Heart right ventricle (tissue), 16 donors: ENCODE measurements around the gene SUGCT. TPM values are rescaled to one million over a fixed set of nuclear protein-coding genes. Genes with fewer than 3 reads are reported as not detected.

Experiments
- ATAC-seq, 8 donors: fragments of 200-7000 bp; cut with Tn5 transposase; one replicate each; pipeline ENCODE4 v1.9.1; 2020; ENCODE audit warnings: mild to moderate bottlenecking in 8 of 8, moderate library complexity in 8 of 8, moderate number of reproducible peaks in 1 of 8
- DNase-seq, 2 donors: peaks; one replicate each; pipeline ENCODE4 v3.0.0-alpha.2; 2020
- H3K27ac ChIP-seq, 10 donors: fragments of 200-600 bp; sonication (generic) in 2 of 10; one replicate each; pipeline versions ENCODE4 v1.5.0 to v1.8.0; 2020 to 2022; ENCODE audit warnings: mild to moderate bottlenecking in 3 of 10
- H3K27me3 ChIP-seq, 7 donors: fragments of 200-600 bp; one replicate each; pipeline ENCODE4 v1.8.0; 2021 to 2022; ENCODE audit warnings: mild to moderate bottlenecking in 2 of 7
- H3K36me3 ChIP-seq, 9 donors: fragments of 200-600 bp; sonication (generic) in 1 of 9; one replicate each; pipeline versions ENCODE4 v1.5.0 to v1.8.0; 2020 to 2022; ENCODE audit warnings: mild to moderate bottlenecking in 2 of 9
- H3K4me1 ChIP-seq, 9 donors: fragments of 200-600 bp; sonication (generic) in 1 of 9; one replicate each; pipeline versions ENCODE4 v1.5.0 to v1.8.0; 2020 to 2022; ENCODE audit warnings: mild to moderate bottlenecking in 4 of 9
- H3K4me3 ChIP-seq, 10 donors: fragments of 200-600 bp; sonication (generic) in 2 of 10; one replicate each; pipeline versions ENCODE4 v1.5.0 to v1.8.0; 2020 to 2022; ENCODE audit warnings: mild to moderate bottlenecking in 7 of 10, moderate library complexity in 2 of 10
- H3K9me3 ChIP-seq, 11 donors: fragments of 200-600 bp in 10 of 11; sonication (generic) in 2 of 11; one replicate each; pipeline versions ENCODE4 v1.5.0 to v1.8.0; 2013 to 2022; ENCODE audit warnings: mild to moderate bottlenecking in 2 of 11, control low read depth in 1 of 11, moderate library complexity in 1 of 11
- CTCF ChIP-seq, 9 donors: fragments of 200-600 bp; sonication (generic) in 2 of 9; IDR thresholded peaks; one replicate each; pipeline versions ENCODE4 v1.5.0 to v1.8.0; 2021 to 2022; ENCODE audit warnings: antibody characterized with exemption in 9 of 9, mild to moderate bottlenecking in 5 of 9, moderate library complexity in 1 of 9
- WGBS, 2 donors: extraction: QIAGEN DNeasy Blood & Tissue Kit; methylation state at CpG; one replicate each; pipeline ENCODE4 v1.1.7; 2013; ENCODE audit warnings: inconsistent platforms in 1 of 2; 5-methylcytosine and 5-hydroxymethylcytosine counted together
- intact Hi-C, 10 donors: fragments of 100-400 bp; cut with DNase I; formaldehyde crosslinking; loops; one replicate each; pipeline versions ENCODE4 v1.11.1 to v1.14.2; 2022
- polyA plus RNA-seq, 2 donors: library from polyadenylated mRNA; stranded (reverse); fragments of 200-250 nt; gene quantifications; one replicate each; pipeline ENCODE4 v1.2.3, GENCODE V29; 2013
- total RNA-seq, 10 donors: library from RNA; stranded (reverse); fragmentation: NEBNext Ultra II Directional in 3 of 10; extraction: Animal tissue kit (Norgen Biotek cat#: 25700) in 3 of 10; gene quantifications; one replicate each; pipeline versions ENCODE4 v1.2.1 to v1.2.4, GENCODE V29; 2021 to 2023
- donor health status: Arrhythmogenic right ventricular cardiomyopathy.
- donor health status: ischemic (EF 13 %, LVEDD 7.1; RV severe dilation, severe dysfunction).
- donor health status: healthy with polysubstance abuse.
- donor health status: DM: no; HTN: yes; CAD: no.
- donor health status: DM: no; HTN: no; CAD: no.
- donor health status: ischemic (EF 25% LVEDD 6.9; RV normal size, moderate dysfunction).
- donor health status: ischemic (EF 25% LVEDD 5.7; RV mildly dilated, moderate dysfunction).
- donor health status: healthy.
- donor health status: DM: yes; HTN: yes; CAD: no.
- donor health status: Ischemic cardiomyopathy.
- donor health status: ischemic (EF 35%, LVEDD 5.7; RV mildly dilated, moderate dysfunction).
- donor health status: nonischemic (EF 11% LVEDD 7.7; RV severe dilation, severe dysfunction).
- donor health status: DM: yes; HTN: yes; CAD: no.
- donor health status: PGD.
- donor health status: ischemic (EF 29% LVEDD 5.4; RV normal size, mild dysfunction).
- donor health status: nonischemic (EF 23%, LVEDD 6.1; RV moderate dilation, normal function).

Gene SUGCT
- total and polyA plus RNA-seq, 12 donors = 1.2 to 8.1 (median 6.1) TPM

- ATAC-seq (no peak), DNase-seq (no peak)
- no peaks in the 10 kb centered on the region for H3K36me3 ChIP-seq
- H3K27me3 ChIP-seq = no peaks in the 10 kb centered on the region
- no peaks in the 10 kb centered on the region for H3K4me1 ChIP-seq
- H3K9me3 ChIP-seq = no peaks in the 10 kb centered on the region
- H3K27ac ChIP-seq = no peak overlapping the region
- WGBS, 2 donors = 72 to 75% methylated on average over 3 of the region's 3 CpGs
- intact Hi-C loops = no loop called here
- TF ChIP-seq CTCF (IDR thresholded peaks at IDR 0.05) = no peak
- H3K4me3 ChIP-seq = no peak overlapping the region
Measured at GRCh38 chr7:40316176-40316575, 181.4 kb downstream of the SUGCT start.

- no peak for TF ChIP-seq CTCF (IDR thresholded peaks at IDR 0.05)
- Histone ChIP-seq H3K36me3 (no peaks in the 10 kb centered on the region), H3K9me3 (no peaks in the 10 kb centered on the region), H3K27me3 (no peaks in the 10 kb centered on the region), H3K4me1 (peaks cover 0 to 4% (median 0%) of the 10 kb centered on the region in 9 donors), H3K27ac (no peak overlapping the region), H3K4me3 (no peak overlapping the region)
- no peak for DNase-seq
- intact Hi-C loops = loop anchor here in 8 of 10 donors (5.0 to 10.0 kb wide), 7 partner anchors 277 to 1400 kb away; partner anchors contain the start of gene INHBA (in 1 of the 8)
- ATAC-seq = no peak
Measured at GRCh38 chr7:40324914-40325313, 190.1 kb downstream of the SUGCT start.

GRCh38 chr7:40327113-40327512 lies 192.3 kb downstream of the SUGCT start:
- H3K27me3 ChIP-seq = no peaks in the 10 kb centered on the region
- H3K9me3 ChIP-seq = no peaks in the 10 kb centered on the region
- H3K4me1 ChIP-seq = peaks cover 0 to 4% (median 0%) of the 10 kb centered on the region in 9 donors
- DNase-seq (no peak), ATAC-seq (no peak)
- no peak overlapping the region for H3K27ac ChIP-seq
- intact Hi-C loops = loop anchor here in 8 of 10 donors (5.0 to 10.0 kb wide), 7 partner anchors 275 to 1398 kb away; partner anchors contain the start of gene INHBA (in 1 of the 8)
- no peak overlapping the region for H3K4me3 ChIP-seq
- no peak for TF ChIP-seq CTCF (IDR thresholded peaks at IDR 0.05)
- WGBS, 2 donors = 93 to 94% methylated on average over 2 of the region's 2 CpGs
- H3K36me3 ChIP-seq = no peaks in the 10 kb centered on the region

- Histone ChIP-seq H3K9me3 (no peaks in the 10 kb centered on the region), H3K27ac (no peak overlapping the region), H3K27me3 (no peaks in the 10 kb centered on the region), H3K36me3 (no peaks in the 10 kb centered on the region), H3K4me3 (no peak overlapping the region), H3K4me1 (peaks cover 0 to 4% (median 0%) of the 10 kb centered on the region in 9 donors)
- intact Hi-C loops = loop anchor here in 9 of 10 donors (2.0 to 10.0 kb wide), 9 partner anchors 274 to 1397 kb away; partner anchors contain the start of gene INHBA (in 1 of the 9)
- DNase-seq (no peak), ATAC-seq (no peak)
- TF ChIP-seq CTCF (IDR thresholded peaks at IDR 0.05) = no peak
Measured at GRCh38 chr7:40327873-40328272, 193.1 kb downstream of the SUGCT start.
